HUES6 (cell line): ENCODE measurements around the gene SSB.
"Not testable (repeated sequence)": the region's sequence is repeated elsewhere in the genome, so short reads cannot be mapped to it uniquely, and the experiment has no call there.

Experiments used
- H3K27ac ChIP-seq: 2 replicates; pipeline ENCODE4 v1.7.0; 2013; ENCODE audit warnings: low read depth, mild to moderate bottlenecking, low read length, inconsistent platforms
- H3K27me3 ChIP-seq: 2 replicates; pipeline ENCODE4 v1.6.1; 2013; ENCODE audit warnings: low read length; ENCODE audit not compliant: control insufficient read depth, insufficient read depth
- H3K36me3 ChIP-seq: 2 replicates; pipeline ENCODE4 v1.6.1; 2013; ENCODE audit warnings: low read length; ENCODE audit not compliant: control insufficient read depth, insufficient read depth
- H3K4me1 ChIP-seq: 2 replicates; pipeline ENCODE4 v1.6.1; 2013; ENCODE audit warnings: low read length; ENCODE audit not compliant: control insufficient read depth, insufficient read depth
- H3K4me3 ChIP-seq: 2 replicates; pipeline ENCODE4 v1.5.1; 2013; ENCODE audit warnings: low read depth, low read length
- H3K9ac ChIP-seq: one replicate; pipeline ENCODE4 v1.6.1; 2013; ENCODE audit warnings: mild to moderate bottlenecking, low read length
- H3K9me3 ChIP-seq: 2 replicates; pipeline ENCODE4 v1.6.1; 2013; ENCODE audit warnings: low read depth, low read length; ENCODE audit not compliant: control insufficient read depth, insufficient read depth

Gene SSB

GRCh38 chr2:169838743-169839489 is 40.2 kb downstream of the SSB start:
- H3K36me3 ChIP-seq = peaks cover 5% of the 10 kb centered on the region; the same call in 1 of the 2 replicates
- no peak overlapping the region for H3K27ac ChIP-seq
- no peak overlapping the region for H3K4me3 ChIP-seq
- no peaks in the 10 kb centered on the region for H3K27me3 ChIP-seq
- peaks cover 10% of the 10 kb centered on the region; the same call in 1 of the 2 replicates for H3K4me1 ChIP-seq
- H3K9me3 ChIP-seq = no peaks in the 10 kb centered on the region
- no peak overlapping the region for H3K9ac ChIP-seq

- H3K36me3 ChIP-seq = peaks cover 5% of the 10 kb centered on the region; the same call in 1 of the 2 replicates
- no peaks in the 10 kb centered on the region for H3K27me3 ChIP-seq
- no peak overlapping the region for H3K27ac ChIP-seq
- no peak overlapping the region for H3K9ac ChIP-seq
- H3K4me3 ChIP-seq = no peak overlapping the region
- peaks cover 10% of the 10 kb centered on the region; the same call in 1 of the 2 replicates for H3K4me1 ChIP-seq
- no peaks in the 10 kb centered on the region for H3K9me3 ChIP-seq
Observed at GRCh38 chr2:169839954-169840746, 41.5 kb downstream of the SSB start.

GRCh38 chr2:169840747-169841142 is 42.1 kb downstream of the SSB start:
- H3K4me3 ChIP-seq = no peak overlapping the region
- H3K27me3 ChIP-seq = no peaks in the 10 kb centered on the region
- no peak overlapping the region for H3K9ac ChIP-seq
- no peak overlapping the region for H3K27ac ChIP-seq
- H3K9me3 ChIP-seq = no peaks in the 10 kb centered on the region
- H3K36me3 ChIP-seq = peaks cover 5% of the 10 kb centered on the region; the same call in 1 of the 2 replicates
- H3K4me1 ChIP-seq = peaks cover 10% of the 10 kb centered on the region; the same call in 1 of the 2 replicates

GRCh38 chr2:169841625-169842024 is 43.0 kb downstream of the SSB start:
- H3K9me3 ChIP-seq, H3K27ac ChIP-seq, H3K27me3 ChIP-seq, H3K9ac ChIP-seq, H3K36me3 ChIP-seq, H3K4me3 ChIP-seq, H3K4me1 ChIP-seq: not testable (repeated sequence)

- Histone ChIP-seq H3K9me3 (peaks cover 3% of the 10 kb centered on the region; the same call in 1 of the 2 replicates), H3K27me3 (no peaks in the 10 kb centered on the region), H3K9ac (no peak overlapping the region), H3K4me3 (no peak overlapping the region), H3K4me1 (peaks cover 8% of the 10 kb centered on the region; the same call in 1 of the 2 replicates), H3K27ac (no peak overlapping the region), H3K36me3 (peaks cover 3% of the 10 kb centered on the region; the same call in 1 of the 2 replicates)
Observed at GRCh38 chr2:169845016-169845415, 46.3 kb downstream of the SSB start.

GRCh38 chr2:169848959-169849693 is 50.5 kb downstream of the SSB start:
- not testable (repeated sequence) for H3K27ac ChIP-seq, H3K36me3 ChIP-seq, H3K27me3 ChIP-seq, H3K4me3 ChIP-seq, H3K9me3 ChIP-seq, H3K9ac ChIP-seq, H3K4me1 ChIP-seq

GRCh38 chr2:169849710-169850109 is 51.0 kb downstream of the SSB start:
- H3K4me1 ChIP-seq = no peaks in the 10 kb centered on the region
- H3K9me3 ChIP-seq = peaks cover 3% of the 10 kb centered on the region; the same call in 1 of the 2 replicates

GRCh38 chr2:169853041-169853668 is 54.5 kb downstream of the SSB start:
- no peak overlapping the region for H3K27ac ChIP-seq
- H3K4me3 ChIP-seq = no peak overlapping the region
- H3K9ac ChIP-seq = no peak overlapping the region
- H3K9me3 ChIP-seq = peaks cover 11% of the 10 kb centered on the region; the same call in 1 of the 2 replicates
- no peaks in the 10 kb centered on the region for H3K4me1 ChIP-seq
- no peaks in the 10 kb centered on the region for H3K27me3 ChIP-seq
- H3K36me3 ChIP-seq = 0 out of 2 replicates have a peak, but pooled peaks cover 5% of the 10 kb centered on the region

More at GRCh38 chr2:169849710-169850109, 51.0 kb downstream of the SSB start:
- H3K9ac ChIP-seq = no peak overlapping the region
- no peak overlapping the region for H3K27ac ChIP-seq
- H3K4me3 ChIP-seq = no peak overlapping the region
- no peaks in the 10 kb centered on the region for H3K27me3 ChIP-seq
- 0 out of 2 replicates have a peak, but pooled peaks cover 5% of the 10 kb centered on the region for H3K36me3 ChIP-seq

GRCh38 chr2:169855281-169856258 is 56.9 kb downstream of the SSB start:
- H3K9me3 ChIP-seq, H3K27ac ChIP-seq, H3K27me3 ChIP-seq, H3K9ac ChIP-seq, H3K4me3 ChIP-seq, H3K36me3 ChIP-seq, H3K4me1 ChIP-seq: not testable (repeated sequence)
